NCI-H146 treated with DMSO at 0.1 percent for 48 hours (cell line): Measurements from ENCODE around the gene MEGF6.

ENCODE experiments used
- DNase-seq: peaks from one replicate; lab custom pipeline; 2025; ENCODE audit not compliant: unreplicated experiment; lab: John Stamatoyannopoulos, UW

MEGF6 gene

GRCh38 chr1:3644273-3644672 is 33.0 kb upstream of the MEGF6 start:
- no peak for DNase-seq

- no peak for DNase-seq
Observed at GRCh38 chr1:3642919-3643675, 31.8 kb upstream of the MEGF6 start.

GRCh38 chr1:3641816-3642215 is 30.5 kb upstream of the MEGF6 start:
- DNase-seq = no peak

- DNase-seq = no peak
Observed at GRCh38 chr1:3641046-3641760, 29.9 kb upstream of the MEGF6 start.

GRCh38 chr1:3640121-3640837 is 29.0 kb upstream of the MEGF6 start:
- DNase-seq = no peak

- no peak for DNase-seq
Observed at GRCh38 chr1:3639397-3639911, 28.1 kb upstream of the MEGF6 start.

- DNase-seq = no peak
Observed at GRCh38 chr1:3638676-3639075, 27.4 kb upstream of the MEGF6 start.

- no peak for DNase-seq
Observed at GRCh38 chr1:3638027-3638426, 26.7 kb upstream of the MEGF6 start.

- no peak for DNase-seq
Observed at GRCh38 chr1:3636531-3636930, 25.2 kb upstream of the MEGF6 start.

- no peak for DNase-seq
Observed at GRCh38 chr1:3636080-3636479, 24.8 kb upstream of the MEGF6 start.

- no peak for DNase-seq
Observed at GRCh38 chr1:3634059-3634800, 22.9 kb upstream of the MEGF6 start.

- DNase-seq = no peak
Observed at GRCh38 chr1:3633344-3634058, 22.2 kb upstream of the MEGF6 start.

GRCh38 chr1:3632716-3633343 is 21.5 kb upstream of the MEGF6 start:
- DNase-seq = no peak

- no peak for DNase-seq
Observed at GRCh38 chr1:3632298-3632697, 21.0 kb upstream of the MEGF6 start.

GRCh38 chr1:3631320-3632260 is 20.3 kb upstream of the MEGF6 start:
- no peak for DNase-seq

GRCh38 chr1:3630914-3631313 is 19.6 kb upstream of the MEGF6 start:
- DNase-seq = no peak

- no peak for DNase-seq
Observed at GRCh38 chr1:3630161-3630611, 18.9 kb upstream of the MEGF6 start.

GRCh38 chr1:3629561-3630160 is 18.4 kb upstream of the MEGF6 start:
- no peak for DNase-seq
